HG03196 (cell line): Measurements from ENCODE around the gene OR10AD1.

Source experiments
- ATAC-seq: cut with Tn5 transposase; IDR thresholded peaks from one replicate; pipeline ENCODE4 v1.9.1; 2021; ENCODE audit not compliant: unreplicated experiment

Gene OR10AD1

DNA sequence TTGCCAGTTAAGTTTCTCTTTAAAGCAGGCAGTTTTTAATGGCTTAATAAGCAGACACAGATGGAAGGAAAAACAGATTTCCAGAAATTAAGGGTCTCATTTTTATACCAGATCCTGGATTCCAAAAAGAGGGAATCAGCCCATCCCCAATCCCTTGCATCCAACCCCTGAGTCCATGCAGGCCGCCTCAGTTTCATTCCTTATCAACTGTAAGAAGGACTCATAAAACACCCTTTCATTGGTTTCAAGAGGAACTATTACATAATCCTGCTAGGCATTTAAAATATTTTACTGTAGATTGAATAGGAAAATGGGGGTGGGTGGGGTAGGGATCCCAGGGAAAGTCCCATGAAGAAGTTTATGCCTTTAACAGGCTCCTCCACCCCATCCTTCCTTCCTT lies 10.2 kb downstream of the OR10AD1 start:
- no peak for ATAC-seq

DNA sequence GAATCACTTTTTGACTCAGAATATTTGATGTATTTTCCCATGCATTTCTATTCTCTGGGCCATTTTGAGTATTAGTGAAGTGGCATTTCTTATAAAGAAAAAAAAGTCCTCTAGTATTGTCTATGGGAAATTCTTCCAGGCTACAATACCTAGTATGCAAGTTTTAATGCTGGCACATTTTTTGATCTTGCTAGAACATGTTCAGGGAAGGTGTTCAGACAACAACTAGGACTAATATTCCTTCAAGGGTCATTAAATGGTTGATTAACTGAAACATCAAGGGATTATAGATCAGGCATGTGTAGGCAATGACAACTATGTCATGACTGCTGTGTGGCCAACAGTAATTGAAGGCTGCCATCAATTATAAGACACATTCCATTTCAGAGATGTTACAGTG lies 12.0 kb downstream of the OR10AD1 start:
- ATAC-seq, result no peak

DNA sequence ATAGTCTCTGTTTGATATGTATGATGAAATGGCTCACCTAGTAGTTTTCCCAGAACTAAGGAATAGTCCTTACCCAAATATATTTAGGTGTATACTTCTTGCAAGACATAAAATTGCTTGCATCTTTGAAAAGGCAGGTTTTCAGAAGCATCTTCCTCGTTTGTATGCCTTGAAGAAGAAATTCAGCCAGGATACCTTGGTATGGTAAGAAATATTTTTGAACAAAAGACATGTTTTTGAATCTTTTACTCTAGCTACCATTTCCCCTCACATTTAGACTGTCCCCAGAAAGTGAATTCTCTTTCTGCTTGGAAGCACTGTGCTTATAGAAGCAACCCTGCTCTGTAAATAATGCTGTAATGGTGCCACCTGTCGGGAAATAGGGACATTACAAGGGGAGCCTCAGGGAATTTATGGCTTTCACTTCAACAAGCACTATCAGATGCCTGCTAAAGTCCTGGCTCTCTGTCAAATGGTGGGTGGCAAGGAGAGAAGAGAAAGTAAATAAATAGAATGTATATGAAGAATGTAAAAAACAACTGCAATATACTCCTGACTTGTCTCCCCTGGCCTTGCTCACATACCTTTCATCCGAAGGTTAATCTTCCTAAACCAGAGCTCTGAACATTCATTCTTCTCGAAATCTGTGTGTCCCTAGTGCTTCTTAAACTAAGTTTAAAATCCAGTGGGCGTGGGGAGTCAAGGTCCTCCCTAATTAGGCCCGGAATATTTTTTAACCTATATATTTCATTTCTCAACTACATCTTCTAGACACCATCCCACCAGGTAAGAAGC lies 13.6 kb downstream of the OR10AD1 start:
- no peak for ATAC-seq

DNA sequence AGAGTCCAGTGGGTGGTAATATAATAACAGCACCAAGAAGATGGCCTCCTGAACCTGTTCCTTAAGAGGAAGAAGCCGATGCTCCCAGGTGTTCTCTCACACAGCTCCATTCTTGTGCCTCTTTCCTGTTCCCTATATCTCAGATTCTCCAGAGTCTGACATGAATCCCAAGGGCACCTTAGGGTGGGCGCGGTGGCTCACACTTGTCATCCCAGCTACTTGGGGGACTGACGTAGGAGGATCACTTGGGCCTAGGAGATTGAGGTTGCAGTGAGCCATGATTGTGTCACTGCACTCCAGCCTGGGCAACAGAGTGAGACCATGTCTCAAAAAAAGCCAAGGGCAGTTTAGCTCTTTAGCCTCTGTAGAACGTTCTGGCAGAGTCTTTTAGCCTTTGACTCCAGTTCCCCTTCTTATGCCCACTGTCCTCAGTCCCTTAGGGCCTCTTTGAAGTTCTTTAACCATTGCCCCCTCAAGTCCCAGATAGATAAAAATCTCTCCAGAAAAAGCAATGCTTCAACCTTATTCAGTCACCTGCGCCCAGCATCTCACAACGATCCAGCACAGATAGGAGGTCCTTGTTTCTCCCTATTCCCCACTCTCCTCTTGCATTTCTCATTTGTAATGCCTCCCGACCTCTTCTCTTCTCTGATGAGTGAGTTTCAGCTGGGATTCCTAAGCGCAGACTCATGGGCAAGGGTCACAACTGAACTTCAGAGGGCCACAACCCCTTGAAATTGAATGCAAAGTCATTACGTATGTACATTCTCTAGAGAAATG lies 15.0 kb downstream of the OR10AD1 start:
- ATAC-seq, result no peak

DNA sequence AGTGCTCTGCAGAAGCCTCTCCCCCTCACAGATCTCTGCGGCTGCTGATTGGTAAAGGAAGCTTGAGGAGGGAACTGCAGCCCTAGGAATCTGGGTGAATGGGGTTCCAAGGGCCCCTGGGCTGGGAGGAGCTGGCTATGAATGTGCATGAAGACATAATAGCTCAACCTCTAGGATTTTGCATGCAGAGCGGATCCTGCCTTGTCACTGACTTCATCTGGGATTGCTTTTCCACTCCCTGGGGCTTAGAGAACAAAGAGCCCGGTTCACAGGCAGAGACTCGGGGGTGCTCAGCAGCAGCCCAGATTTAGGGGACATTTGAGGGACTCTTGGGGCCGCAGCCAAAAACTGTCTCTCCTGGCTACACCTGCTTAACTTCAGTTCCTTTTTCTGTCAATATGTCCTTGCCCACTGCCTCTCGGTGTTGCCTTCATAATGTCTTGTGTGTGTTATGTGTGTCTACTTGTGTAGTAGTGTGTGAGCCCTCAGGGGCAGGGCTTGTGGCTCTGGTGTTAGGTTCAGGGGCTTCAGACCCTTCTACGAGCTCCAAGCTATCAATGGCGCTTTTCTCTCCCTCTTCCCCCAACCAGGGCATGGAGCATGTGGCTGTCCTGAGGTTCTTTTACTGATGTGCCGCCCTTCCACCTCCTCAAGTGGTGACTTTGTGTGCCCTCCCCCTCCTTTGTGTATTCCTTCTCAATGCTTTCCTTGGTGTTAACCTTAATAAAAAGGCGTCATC lies 17.7 kb downstream of the OR10AD1 start:
- no peak for ATAC-seq

DNA sequence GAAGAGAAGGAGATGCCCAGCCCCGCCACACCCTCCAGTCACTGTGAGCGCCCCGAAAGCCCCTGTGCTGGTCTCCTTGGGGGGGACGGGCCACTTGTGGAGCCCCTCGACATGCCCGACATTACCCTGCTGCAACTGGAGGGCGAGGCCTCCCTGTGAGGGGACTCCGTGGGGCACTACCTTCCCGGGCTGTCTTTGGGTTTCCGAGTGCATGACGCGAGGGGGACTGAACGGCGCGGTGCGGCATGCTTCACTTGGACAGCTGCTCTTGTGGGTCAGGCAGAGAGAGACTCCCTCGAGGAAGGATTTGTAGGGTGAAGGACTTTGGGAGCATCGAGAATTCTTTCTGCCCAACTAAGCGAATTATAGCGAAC lies 18.6 kb downstream of the OR10AD1 start:
- ATAC-seq, result no peak

DNA sequence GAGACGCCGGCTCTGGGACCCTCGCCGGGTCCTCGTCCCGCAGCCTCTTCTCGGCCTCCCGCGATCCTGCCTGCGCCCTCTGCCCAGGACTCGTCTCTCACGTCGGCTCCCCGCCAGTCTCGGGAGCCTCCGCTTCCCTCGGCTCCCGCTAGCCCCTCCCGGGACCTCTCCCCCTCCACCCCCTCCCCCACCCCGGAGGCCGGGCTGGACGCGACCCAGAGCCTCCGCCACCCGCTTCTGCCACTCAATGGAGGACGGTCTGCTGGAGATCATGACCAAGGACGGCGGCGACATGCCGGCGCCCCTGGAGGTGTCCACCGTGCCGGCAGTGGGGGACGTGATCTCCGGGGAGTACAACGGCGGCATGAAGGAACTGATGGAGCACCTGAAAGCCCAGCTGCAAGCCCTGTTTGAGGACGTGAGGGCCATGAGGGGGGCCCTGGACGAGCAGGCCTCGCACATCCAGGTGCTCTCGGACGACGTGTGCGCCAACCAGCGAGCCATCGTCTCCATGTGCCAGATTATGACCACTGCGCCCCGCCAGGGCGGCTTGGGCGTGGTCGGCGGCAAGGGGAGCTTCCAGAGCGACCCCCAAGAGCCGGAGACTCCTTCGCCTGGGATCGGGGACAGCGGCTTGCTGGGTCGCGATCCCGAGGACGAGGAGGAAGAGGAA lies 19.1 kb downstream of the OR10AD1 start:
- no peak for ATAC-seq

DNA sequence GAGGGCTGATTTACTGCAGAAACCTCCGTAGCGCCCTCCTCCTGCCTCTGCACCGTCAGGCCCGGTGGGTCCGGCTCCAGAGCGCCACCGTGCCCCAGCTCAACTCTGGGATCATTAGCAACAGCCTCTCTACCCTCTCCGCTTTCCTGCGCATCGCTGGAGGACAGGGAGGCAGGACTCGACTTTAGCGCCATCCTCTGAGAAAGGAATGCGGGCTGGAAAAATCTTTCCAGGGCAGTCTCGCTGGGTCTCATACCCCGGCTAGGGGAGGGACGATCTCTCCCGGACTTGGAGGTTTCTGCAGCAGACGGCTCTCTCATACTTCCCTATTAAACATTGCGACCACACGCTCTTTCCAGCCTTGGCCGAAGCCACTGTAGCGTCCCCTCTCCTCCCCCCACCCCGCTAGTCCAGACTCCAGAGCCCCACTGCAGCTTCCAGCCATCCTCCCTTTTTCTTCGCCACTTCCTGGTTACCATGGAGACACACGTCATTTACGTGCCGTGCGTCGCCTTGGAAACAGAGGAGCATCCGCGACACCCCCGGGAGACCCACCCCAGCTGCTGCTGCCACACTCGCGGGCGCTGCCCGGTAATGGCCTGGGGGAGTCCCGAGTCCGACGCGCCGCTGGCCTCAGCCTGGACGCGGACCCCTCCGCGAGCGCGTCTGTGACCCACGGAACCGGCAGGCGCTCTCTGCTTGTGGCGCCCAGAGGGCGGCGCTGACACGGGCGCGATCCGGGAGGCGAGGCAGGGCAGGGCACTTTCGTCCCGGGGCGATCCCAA lies 19.8 kb downstream of the OR10AD1 start, which contains the start of gene CCDC184:
TSS of gene CCDC184 (plus strand) at position 554 of the 785 bp plus-strand sequence. CDS start 479 bp downstream, outside the sequence.
- peak; percentile 57 for ATAC-seq

DNA sequence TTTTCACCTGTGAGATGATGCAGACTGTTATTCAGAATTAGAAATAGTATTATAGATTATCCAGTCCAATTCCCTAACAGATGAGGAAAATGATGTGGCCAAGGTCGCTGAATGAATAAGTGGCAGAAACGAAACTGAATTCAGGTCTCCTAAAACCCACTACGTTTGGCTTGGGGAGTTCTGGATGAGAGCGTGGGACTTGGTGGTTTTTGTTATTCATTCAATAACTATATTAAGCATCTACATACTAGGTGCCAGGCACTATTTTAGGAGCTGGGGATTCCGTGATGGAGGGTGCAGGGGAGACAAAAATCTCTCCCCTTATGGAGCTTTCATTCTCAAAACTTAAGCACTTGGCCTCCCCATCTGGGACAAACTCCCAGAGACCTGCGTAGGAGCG lies 20.5 kb downstream of the OR10AD1 start:
- peak; percentile 5 for ATAC-seq

DNA sequence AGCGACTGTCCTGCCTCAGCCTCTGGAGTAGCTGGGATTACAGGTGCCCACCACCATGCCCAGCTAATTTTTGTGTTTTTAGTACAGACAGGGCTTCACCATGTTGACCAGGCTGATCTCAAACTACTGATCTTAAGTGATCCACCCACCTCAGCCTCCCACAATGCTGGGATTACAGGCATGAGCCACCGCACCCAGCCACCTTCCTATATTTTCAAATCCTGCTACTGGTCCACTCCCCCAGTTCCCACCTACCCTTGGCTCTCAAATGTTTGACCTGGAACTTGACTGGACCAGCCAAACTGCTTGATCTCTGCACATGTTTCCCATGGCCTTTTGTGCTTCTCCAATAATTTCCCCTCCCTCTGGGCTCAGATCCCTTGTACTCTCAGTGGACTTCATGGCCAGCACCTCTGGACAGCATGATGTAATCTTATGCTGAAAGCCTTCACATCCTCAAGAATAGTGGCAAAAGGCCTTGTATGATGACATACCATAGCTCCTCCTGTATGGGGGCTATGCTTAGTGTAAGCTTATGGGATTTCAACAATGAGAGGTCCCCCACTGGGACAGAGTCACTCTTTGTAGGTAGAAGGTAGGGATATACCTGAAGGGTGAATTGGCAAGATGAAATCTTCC lies 22.1 kb downstream of the OR10AD1 start:
- no peak for ATAC-seq

DNA sequence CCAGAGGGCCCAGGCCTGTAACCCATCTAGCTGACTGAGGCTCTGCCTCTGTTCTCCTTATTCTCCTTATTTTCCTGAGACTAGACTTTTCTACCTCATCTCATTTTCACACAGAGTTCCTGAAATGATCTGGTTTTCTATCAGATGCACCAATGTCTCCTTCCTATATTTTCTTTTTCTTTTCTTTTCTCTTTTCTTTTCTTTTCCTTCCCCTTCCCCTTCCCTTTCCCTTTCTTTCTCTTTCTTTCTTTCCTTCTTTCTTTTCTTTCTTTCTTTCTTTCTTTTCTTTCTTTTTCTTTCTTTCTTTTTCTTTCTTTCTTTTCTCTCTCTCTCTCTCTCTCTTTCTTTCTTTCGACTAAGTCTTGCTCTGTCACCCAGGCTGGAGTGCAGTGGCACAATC lies 22.7 kb downstream of the OR10AD1 start:
- ATAC-seq, result no peak

DNA sequence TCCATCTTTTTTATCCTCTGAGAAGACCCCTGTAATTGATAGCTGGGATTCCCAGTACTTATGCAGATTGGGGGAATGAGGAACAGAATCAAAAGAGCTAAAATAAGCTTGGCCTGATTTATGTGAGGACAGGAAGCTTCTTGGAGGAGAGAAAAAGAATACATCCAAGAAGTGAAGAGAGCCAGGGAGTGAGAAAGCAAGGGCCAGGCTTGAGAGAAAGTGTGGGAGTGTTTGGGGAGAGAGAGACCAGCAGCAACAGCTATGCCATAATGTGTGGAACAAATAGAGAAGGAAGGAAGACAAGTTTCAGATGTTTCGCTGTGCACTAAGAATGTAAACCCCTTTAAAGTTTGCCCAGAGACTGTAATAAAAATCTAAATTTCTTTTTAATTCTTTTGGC lies 23.6 kb downstream of the OR10AD1 start:
- ATAC-seq, result no peak

DNA sequence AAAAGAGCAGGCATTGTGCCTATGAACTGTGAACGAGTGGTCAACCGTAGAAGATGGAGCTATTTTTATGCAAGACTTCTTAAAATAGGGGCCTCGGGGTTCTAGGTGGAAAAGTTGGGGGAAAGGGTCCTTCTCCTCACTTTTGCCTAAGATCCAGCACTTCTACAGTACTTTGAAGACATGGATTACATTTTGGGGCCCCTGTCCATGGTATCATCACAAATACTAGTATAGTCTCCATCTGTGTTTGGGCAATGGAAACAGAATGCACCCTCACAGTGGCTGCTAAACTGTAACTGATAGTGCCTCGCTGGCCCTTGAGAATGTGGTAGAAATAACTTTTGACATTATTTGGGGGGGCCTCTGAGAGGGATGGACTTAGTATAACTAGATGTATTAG lies 25.1 kb downstream of the OR10AD1 start:
- ATAC-seq, result no peak

DNA sequence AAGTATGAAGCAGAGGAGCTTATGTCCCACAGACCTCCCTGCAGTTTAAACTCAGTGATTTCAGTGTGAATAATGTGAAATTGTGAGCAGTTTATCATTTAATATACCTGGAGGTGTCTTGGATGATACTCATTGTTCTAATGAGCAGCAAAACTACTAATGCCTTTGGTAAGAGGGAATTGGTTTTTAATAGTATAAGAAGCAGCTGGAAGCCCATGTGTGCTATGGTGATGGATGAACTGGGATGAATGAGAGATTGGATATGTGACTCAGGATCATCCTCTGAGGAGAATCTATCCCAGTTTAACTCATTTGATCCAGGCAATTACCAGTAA lies 26.7 kb downstream of the OR10AD1 start:
- ATAC-seq, result no peak

DNA sequence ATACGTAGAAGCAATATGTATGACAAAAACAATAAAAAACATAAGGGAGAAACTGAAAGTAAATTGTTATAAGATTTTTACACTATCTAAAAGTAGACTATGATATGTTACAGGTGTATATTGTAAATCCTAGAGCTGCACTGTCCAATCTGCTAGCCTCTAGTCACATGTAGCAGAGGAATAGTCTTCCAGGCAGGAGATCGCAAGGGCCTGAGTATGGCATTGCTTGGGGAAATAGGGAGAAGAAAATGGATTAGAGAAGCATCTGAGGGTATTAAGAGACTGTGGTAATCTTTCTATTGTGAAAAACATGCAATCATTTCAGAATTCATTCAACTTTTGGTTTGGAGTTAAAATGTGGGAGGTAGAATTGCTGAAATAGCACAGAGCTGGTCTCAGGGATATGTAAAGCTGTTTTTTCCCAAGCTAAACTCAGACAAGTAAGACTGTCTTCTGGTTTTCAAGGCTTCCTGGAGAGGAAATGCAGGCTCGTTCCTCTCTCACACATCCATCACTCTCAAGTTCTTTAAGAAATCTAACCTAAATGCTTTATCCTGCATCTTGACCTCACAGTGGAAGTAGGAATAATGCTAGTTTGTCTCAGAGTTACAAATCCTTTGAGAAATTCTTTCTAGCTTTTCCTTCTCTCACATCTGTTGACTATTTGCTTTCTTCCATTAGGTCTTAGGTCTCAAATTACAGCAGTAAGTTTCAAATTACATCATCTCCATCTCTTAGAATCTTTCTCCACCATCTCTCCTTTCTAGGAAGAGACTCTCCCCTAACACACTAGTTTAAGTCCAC lies 27.3 kb downstream of the OR10AD1 start:
- ATAC-seq, result no peak

DNA sequence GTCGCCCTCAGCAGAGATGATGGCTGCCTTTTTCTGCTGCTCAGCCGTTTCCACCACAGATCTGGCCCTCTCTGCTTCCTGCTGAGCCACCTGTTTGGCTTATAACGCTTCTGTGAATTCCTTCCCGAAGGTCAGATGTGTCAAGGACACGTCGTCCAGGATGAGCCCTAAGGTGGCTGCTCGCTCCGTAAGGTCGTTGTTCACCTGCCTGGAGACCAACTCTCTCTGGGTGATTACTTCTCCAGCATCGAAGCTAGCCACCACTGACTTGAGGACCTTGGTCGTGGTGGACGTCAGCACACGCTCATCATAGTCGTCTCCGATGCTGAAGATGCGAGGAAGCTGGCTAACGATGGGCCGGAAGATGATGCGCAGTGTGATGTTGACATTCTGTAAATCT lies 34.1 kb downstream of the OR10AD1 start:
- ATAC-seq, result no peak

DNA sequence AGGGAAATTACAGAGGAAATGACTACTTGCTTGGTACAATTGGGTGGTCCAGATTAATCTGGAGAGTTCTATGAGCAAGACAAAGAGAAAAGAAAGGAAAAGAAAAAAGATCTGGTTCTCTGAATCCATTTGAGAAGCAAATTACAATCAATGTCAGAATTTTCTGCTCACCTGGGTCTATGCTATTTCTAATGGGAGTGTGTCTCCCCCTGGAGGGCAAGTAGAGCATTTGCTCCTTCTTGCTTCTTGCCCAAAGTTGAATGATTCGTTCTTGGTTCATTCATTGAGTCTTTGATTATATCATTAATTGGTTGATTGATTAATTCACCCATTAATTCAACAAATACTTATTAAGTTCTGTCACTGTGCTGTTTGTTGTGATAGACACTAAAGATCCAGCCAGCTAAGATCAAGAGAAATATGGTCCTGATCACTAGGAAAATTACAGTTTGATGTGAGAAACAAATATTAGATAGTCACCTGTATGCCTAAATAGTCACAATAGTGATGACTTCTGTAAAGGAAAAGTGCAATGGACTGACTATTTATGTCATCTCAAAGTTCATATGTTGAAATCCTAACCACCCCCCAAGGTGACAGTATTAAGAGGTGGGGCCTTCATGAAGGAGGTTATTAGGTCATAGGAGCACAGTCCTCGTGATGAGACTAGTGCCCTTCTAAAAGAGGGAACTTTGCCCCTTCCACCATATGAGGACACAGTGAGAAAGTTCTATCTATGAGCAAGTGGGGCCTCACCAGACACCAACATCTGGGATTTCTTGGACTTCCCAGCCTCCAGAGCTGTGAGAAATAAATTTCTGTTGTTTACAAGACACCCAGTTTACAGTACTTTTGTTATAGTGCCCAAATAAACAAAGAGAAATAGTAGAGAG lies 37.8 kb downstream of the OR10AD1 start:
- ATAC-seq, result no peak

DNA sequence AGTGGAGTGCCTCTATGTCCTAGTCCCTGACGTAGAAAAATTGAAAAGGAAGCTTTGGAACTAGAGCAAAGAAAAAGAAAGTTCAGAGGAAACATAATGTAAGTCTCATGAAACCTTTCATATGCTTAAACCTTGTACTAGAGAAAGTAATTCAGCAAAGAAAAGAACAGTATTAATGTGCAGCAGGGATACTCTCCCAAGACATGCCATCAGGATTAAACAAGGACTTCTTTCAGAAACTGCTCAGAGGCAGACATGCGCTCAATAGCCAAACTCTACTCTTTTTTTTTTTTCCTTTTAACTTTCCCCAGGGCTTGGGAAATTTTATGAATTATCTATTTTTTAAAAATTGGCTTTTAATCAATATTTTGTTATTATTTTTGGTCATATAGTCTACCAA lies 38.6 kb downstream of the OR10AD1 start:
- no peak for ATAC-seq
